Body of pancreas (tissue), 4 donors: ENCODE measurements around the gene MRPS35. TPM values are rescaled to one million over a fixed set of nuclear protein-coding genes. Genes with fewer than 3 reads are reported as not detected.

Experiments
- ATAC-seq: fragments of 150-250 bp; one replicate; pipeline ENCODE4 v1.9.1; 2016
- DNase-seq, 4 donors: peaks; one replicate each; pipeline ENCODE4 v3.0.0-alpha.2; 2019
- H3K27ac ChIP-seq, 4 donors: fragments of 200-600 bp; sonication (generic); 1 replicate in 3 of 4; 2 replicates in 1 of 4; pipeline versions ENCODE4 v1.5.1 to v1.6.1; 2016 to 2019; ENCODE audit warnings: mild to moderate bottlenecking in 1 of 4, mixed read lengths in 1 of 4, moderate library complexity in 1 of 4
- H3K27me3 ChIP-seq, 2 donors: fragments of 200-600 bp; sonication (generic); one replicate each; pipeline ENCODE4 v1.6.0; 2016; ENCODE audit warnings: mild to moderate bottlenecking in 1 of 2
- H3K36me3 ChIP-seq, 2 donors: fragments of 200-600 bp; sonication (generic); replicated peaks in 1 of 2; 2 replicates each; pipeline ENCODE4 v1.5.1; 2016; ENCODE audit warnings: low read depth in 2 of 2; ENCODE audit not compliant: insufficient read depth in 1 of 2
- H3K4me1 ChIP-seq: fragments of 200-600 bp; sonication (generic); one replicate; pipeline ENCODE4 v1.6.0; 2016
- H3K4me3 ChIP-seq, 2 donors: fragments of 200-600 bp; sonication (generic); 1 replicate in 1 of 2; 2 replicates in 1 of 2; pipeline ENCODE4 v1.5.1; 2016 to 2019
- H3K9me3 ChIP-seq, 3 donors: fragments of 200-600 bp; sonication (generic); 1 replicate in 2 of 3; 2 replicates in 1 of 3; pipeline ENCODE4 v1.5.1; 2016
- POLR2A ChIP-seq, 3 donors: fragments of 450-650 bp; IDR thresholded peaks; one replicate each; pipeline ENCODE4 v1.6.1; 2016; ENCODE audit warnings: antibody characterized with exemption in 3 of 3, mild to moderate bottlenecking in 2 of 3
- WGBS, 2 donors: methylation state at CpG; one replicate each; pipeline ENCODE4 v1.1.5; 2017; 5-methylcytosine and 5-hydroxymethylcytosine counted together
- intact Hi-C: fragments of 100-400 bp; cut with DNase I; formaldehyde crosslinking; loops from one replicate; pipeline ENCODE4 v1.15.1; 2023
- total RNA-seq, 2 donors: library from RNA; depleted of rRNA; stranded (reverse); fragments of >200 nt; gene quantifications; one replicate each; pipeline ENCODE4 v1.1.0, GENCODE V29; 2016
- TF ChIP-seq, protein P1 (sequence below), 7 experiments: fragments of 450-650 bp in 4 of 7; fragments of 200-600 bp in 3 of 7; sonication (generic) in 3 of 7; IDR thresholded peaks; one replicate each; pipeline ENCODE4 v1.5.1; 2016 to 2019; ENCODE audit warnings: antibody characterized with exemption in 7 of 7

Gene MRPS35
- total RNA-seq, 2 donors from 2014 or later: 14.3 to 16.5 TPM

- intact Hi-C loops: no loop called here
- H3K27ac ChIP-seq: peak overlapping the region in 3 of 4 donors; percentile 77 to 94 (median 92)
- no peak for ATAC-seq
- no peaks in the 10 kb centered on the region for H3K9me3 ChIP-seq
- 0% methylated on average over 11 of the region's 11 CpGs for WGBS, 2 donors
- H3K27me3 ChIP-seq: no peaks in the 10 kb centered on the region
- peaks cover 13% of the 10 kb centered on the region for H3K4me1 ChIP-seq
- TF ChIP-seq, protein P1, sequence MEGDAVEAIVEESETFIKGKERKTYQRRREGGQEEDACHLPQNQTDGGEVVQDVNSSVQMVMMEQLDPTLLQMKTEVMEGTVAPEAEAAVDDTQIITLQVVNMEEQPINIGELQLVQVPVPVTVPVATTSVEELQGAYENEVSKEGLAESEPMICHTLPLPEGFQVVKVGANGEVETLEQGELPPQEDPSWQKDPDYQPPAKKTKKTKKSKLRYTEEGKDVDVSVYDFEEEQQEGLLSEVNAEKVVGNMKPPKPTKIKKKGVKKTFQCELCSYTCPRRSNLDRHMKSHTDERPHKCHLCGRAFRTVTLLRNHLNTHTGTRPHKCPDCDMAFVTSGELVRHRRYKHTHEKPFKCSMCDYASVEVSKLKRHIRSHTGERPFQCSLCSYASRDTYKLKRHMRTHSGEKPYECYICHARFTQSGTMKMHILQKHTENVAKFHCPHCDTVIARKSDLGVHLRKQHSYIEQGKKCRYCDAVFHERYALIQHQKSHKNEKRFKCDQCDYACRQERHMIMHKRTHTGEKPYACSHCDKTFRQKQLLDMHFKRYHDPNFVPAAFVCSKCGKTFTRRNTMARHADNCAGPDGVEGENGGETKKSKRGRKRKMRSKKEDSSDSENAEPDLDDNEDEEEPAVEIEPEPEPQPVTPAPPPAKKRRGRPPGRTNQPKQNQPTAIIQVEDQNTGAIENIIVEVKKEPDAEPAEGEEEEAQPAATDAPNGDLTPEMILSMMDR (IDR thresholded peaks at IDR 0.05): no peak
- no peak for TF ChIP-seq POLR2A (IDR thresholded peaks at IDR 0.05)
- no peak for DNase-seq
- peak overlapping the region; percentile 81 to 82 for H3K4me3 ChIP-seq
- H3K36me3 ChIP-seq: peaks cover 0 to 2% of the 10 kb centered on the region in 2 donors
These were observed 668 bp downstream of the MRPS35 start for GRCh38 chr12:27711317-27711682.

GRCh38 chr12:27711967-27712366 is 1.3 kb downstream of the MRPS35 start:
- Histone ChIP-seq H3K9me3 (no peaks in the 10 kb centered on the region), H3K36me3 (peaks cover 0 to 9% of the 10 kb centered on the region in 2 donors), H3K27ac (no peak overlapping the region), H3K27me3 (no peaks in the 10 kb centered on the region), H3K4me3 (no peak overlapping the region), H3K4me1 (peaks cover 13% of the 10 kb centered on the region)
- ATAC-seq: no peak
- no peak for DNase-seq
- intact Hi-C loops: no loop called here
- TF ChIP-seq, protein P1 (IDR thresholded peaks at IDR 0.05): no peak
- WGBS, 2 donors: 48 to 71% methylated on average over 2 of the region's 2 CpGs

DNA sequence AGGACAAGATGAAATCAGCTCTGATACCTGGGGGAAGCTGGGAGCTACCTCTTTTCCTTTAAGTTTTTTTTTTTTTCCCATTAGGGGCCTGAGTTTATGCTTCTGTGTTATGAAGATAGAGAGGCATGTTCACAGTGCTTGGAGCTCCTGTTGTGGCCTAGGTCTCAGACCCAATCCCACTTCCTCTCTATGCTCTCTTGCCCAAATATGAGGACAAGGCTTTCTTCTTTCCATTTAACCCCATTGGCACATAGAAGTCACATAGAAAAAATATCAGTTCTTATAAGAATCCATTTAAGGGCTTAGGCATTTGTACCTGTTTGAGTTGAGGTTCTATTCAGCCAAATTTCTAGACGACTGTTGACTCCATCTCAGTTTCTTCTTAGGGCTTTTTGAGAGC is 12.6 kb downstream of the MRPS35 start:
- H3K4me1 ChIP-seq: no peaks in the 10 kb centered on the region
- TF ChIP-seq POLR2A (IDR thresholded peaks at IDR 0.05): no peak
- TF ChIP-seq, protein P1 (IDR thresholded peaks at IDR 0.05): no peak
- H3K27ac ChIP-seq: no peak overlapping the region
- DNase-seq (no peak), ATAC-seq (no peak)
- H3K36me3 ChIP-seq: peaks cover 0 to 14% of the 10 kb centered on the region in 2 donors
- 86 to 88% methylated on average over 1 of the region's 1 CpG for WGBS, 2 donors
- intact Hi-C loops: no loop called here
- no peaks in the 10 kb centered on the region for H3K27me3 ChIP-seq
- no peaks in the 10 kb centered on the region for H3K9me3 ChIP-seq
- no peak overlapping the region for H3K4me3 ChIP-seq

GRCh38 chr12:27730097-27730588 is 19.5 kb downstream of the MRPS35 start:
- Histone ChIP-seq H3K4me1 (no peaks in the 10 kb centered on the region), H3K27ac (no peak overlapping the region), H3K36me3 (peaks cover 0 to 4% of the 10 kb centered on the region in 2 donors), H3K9me3 (no peaks in the 10 kb centered on the region), H3K4me3 (no peak overlapping the region), H3K27me3 (no peaks in the 10 kb centered on the region)
- DNase-seq: no peak
- intact Hi-C loops: loop anchor here (5.0 to 10.0 kb wide), 2 partner anchors 95 to 207 kb away; no protein-coding TSS in a partner anchor
- no peak for TF ChIP-seq POLR2A (IDR thresholded peaks at IDR 0.05)
- TF ChIP-seq, protein P1 (IDR thresholded peaks at IDR 0.05): no peak
- WGBS, 2 donors: 67 to 68% methylated on average over 4 of the region's 4 CpGs
- no peak for ATAC-seq

- Histone ChIP-seq H3K9me3 (no peaks in the 10 kb centered on the region), H3K27ac (no peak overlapping the region), H3K4me1 (no peaks in the 10 kb centered on the region), H3K4me3 (no peak overlapping the region), H3K27me3 (no peaks in the 10 kb centered on the region), H3K36me3 (peaks cover 0 to 4% of the 10 kb centered on the region in 2 donors)
- 37 to 44% methylated on average over 2 of the region's 2 CpGs for WGBS, 2 donors
- DNase-seq (no peak), ATAC-seq (no peak)
- intact Hi-C loops: loop anchor here (5.0 to 10.0 kb wide), 2 partner anchors 93 to 205 kb away; no protein-coding TSS in a partner anchor
- TF ChIP-seq, protein P1 (IDR thresholded peaks at IDR 0.05): peak in 1 of 7 experiments; percentile 8
- no peak for TF ChIP-seq POLR2A (IDR thresholded peaks at IDR 0.05)
These were observed 21.6 kb downstream of the MRPS35 start for GRCh38 chr12:27732281-27732680.
